NB4 (cell line): ENCODE results near the gene FMOD.

Experiments
- MAX ChIP-seq: IDR thresholded peaks from 2 replicates; pipeline ENCODE4 v1.6.1; 2011; ENCODE audit warnings: low read depth, low read length
- MYC ChIP-seq: IDR thresholded peaks from 2 replicates; pipeline ENCODE4 v1.6.1; 2011; ENCODE audit warnings: low read depth, low read length
- POLR2A ChIP-seq: IDR thresholded peaks from 2 replicates; pipeline ENCODE4 v1.6.1; 2011; ENCODE audit warnings: mild to moderate bottlenecking; ENCODE audit not compliant: insufficient read length; ENCODE audit errors: extremely low read depth
- TF ChIP-seq, protein P1 (sequence below): IDR thresholded peaks from one replicate; pipeline ENCODE4 v1.5.1; 2012; ENCODE audit warnings: low read depth, low read length

DNA sequence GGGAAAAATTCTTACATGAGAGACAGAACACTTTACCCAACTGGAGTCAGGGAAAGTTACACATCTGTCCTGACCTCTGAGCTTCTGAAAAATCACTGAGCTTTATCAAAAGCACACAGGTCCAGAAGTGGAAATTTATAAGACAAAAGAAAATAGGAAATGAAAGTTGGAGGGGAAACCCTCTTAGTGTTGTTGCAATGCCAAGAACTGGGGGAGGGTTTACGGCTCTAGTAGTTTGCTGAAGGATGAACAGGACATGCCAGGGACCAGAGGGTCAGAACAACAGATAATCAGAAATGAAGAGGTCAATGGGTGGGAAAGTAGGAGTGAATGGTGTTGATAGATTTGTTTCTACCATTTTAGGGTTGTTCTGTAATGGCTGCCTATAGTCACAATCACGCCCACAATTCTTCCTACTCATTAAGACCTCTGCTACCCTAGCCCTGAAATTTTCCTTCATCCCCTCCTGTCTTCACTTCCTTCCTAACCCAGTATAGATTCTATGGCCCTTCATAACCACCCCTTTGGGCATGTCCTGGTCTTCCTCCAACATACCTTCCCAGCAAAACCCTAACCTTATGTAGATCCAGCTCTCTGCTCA, 30.3 kb upstream of the FMOD start:
- TF ChIP-seq, protein P1, sequence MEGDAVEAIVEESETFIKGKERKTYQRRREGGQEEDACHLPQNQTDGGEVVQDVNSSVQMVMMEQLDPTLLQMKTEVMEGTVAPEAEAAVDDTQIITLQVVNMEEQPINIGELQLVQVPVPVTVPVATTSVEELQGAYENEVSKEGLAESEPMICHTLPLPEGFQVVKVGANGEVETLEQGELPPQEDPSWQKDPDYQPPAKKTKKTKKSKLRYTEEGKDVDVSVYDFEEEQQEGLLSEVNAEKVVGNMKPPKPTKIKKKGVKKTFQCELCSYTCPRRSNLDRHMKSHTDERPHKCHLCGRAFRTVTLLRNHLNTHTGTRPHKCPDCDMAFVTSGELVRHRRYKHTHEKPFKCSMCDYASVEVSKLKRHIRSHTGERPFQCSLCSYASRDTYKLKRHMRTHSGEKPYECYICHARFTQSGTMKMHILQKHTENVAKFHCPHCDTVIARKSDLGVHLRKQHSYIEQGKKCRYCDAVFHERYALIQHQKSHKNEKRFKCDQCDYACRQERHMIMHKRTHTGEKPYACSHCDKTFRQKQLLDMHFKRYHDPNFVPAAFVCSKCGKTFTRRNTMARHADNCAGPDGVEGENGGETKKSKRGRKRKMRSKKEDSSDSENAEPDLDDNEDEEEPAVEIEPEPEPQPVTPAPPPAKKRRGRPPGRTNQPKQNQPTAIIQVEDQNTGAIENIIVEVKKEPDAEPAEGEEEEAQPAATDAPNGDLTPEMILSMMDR = no peak
- no peak for TF ChIP-seq MAX
- TF ChIP-seq POLR2A = no peak
- no peak for TF ChIP-seq MYC
